ENCODE results near the gene PLCL1.

PLCL1 gene

GRCh38 chr2:197804049-197804757, at the start of gene PLCL1:
PLCL1 (plus strand) TSS chr2:197804593.
- DNase-seq: peak; percentile 81 to 83

GRCh38 chr2:197759013-197759412, 45.4 kb upstream of the PLCL1 start:
- DNase-seq: no peak

GRCh38 chr2:197759625-197760292, 44.6 kb upstream of the PLCL1 start:
- DNase-seq: no peak

- no peak for DNase-seq
These were observed 44.1 kb upstream of the PLCL1 start for GRCh38 chr2:197760293-197760657.

- peak; percentile 21 to 34 for DNase-seq
These were observed 26.5 kb upstream of the PLCL1 start for GRCh38 chr2:197777823-197778407.

GRCh38 chr2:197779261-197779660, 25.1 kb upstream of the PLCL1 start:
- no peak for DNase-seq

GRCh38 chr2:197782126-197782525, 22.3 kb upstream of the PLCL1 start:
- DNase-seq: no peak

- DNase-seq: no peak
These were observed 19.1 kb upstream of the PLCL1 start, which contains the start of gene BOLL for GRCh38 chr2:197784956-197785941. BOLL (minus strand) TSS chr2:197785319; CDS start chr2:197781850, 3,469 bp downstream.

GRCh38 chr2:197786010-197786877, 18.1 kb upstream of the PLCL1 start:
- DNase-seq: peak; percentile 61 to 72

- no peak for DNase-seq
These were observed 10.9 kb upstream of the PLCL1 start for GRCh38 chr2:197793456-197793855.

GRCh38 chr2:197795277-197795676, 9.1 kb upstream of the PLCL1 start:
- DNase-seq: no peak

- no peak for DNase-seq
These were observed 6.2 kb upstream of the PLCL1 start for GRCh38 chr2:197798187-197798586.

GRCh38 chr2:197799068-197799467, 5.3 kb upstream of the PLCL1 start:
- no peak for DNase-seq

- no peak for DNase-seq
These were observed 4.3 kb upstream of the PLCL1 start for GRCh38 chr2:197800091-197800490.

GRCh38 chr2:197801033-197801432, 3.4 kb upstream of the PLCL1 start:
- no peak for DNase-seq

- no peak for DNase-seq
These were observed 1.4 kb upstream of the PLCL1 start for GRCh38 chr2:197803033-197803444.

GRCh38 chr2:197804758-197805714, 643 bp downstream of the PLCL1 start:
- peak in 1 of 2 donors; percentile 42 for DNase-seq

- no peak for DNase-seq
These were observed 1.6 kb downstream of the PLCL1 start for GRCh38 chr2:197805715-197806633.

GRCh38 chr2:197809064-197809463, 4.7 kb downstream of the PLCL1 start:
- no peak for DNase-seq

Measured in stimulated activated CD4-positive, alpha-beta T cell treated with anti-CD3 and anti-CD28 coated beads, Interleukin-2, amount 100 ng/mL, for 48 hours (primary cell).